Liver (tissue), 9 donors: Measurements from ENCODE around the gene MELTF. TPM values are rescaled to one million over a fixed set of nuclear protein-coding genes. Genes with fewer than 3 reads are reported as not detected.
A peak's percentile ranks its signal among the peaks of the same experiment; 100 is the strongest.

Experiments used
- DNase-seq: peaks from one replicate; pipeline ENCODE4 v3.0.0-alpha.2; 2017; ENCODE audit warnings: low spot score
- H3K27ac ChIP-seq, 2 donors: one replicate each; pipeline ENCODE4 v1.7.0; 2013; ENCODE audit warnings: inconsistent platforms in 2 of 2, low read length in 2 of 2, control low read depth in 1 of 2, low read depth in 1 of 2, mild to moderate bottlenecking in 1 of 2
- H3K27me3 ChIP-seq, 4 donors: one replicate each; pipeline versions ENCODE4 v1.6.1 to v1.7.0; 2013; ENCODE audit warnings: low read length in 3 of 4, inconsistent platforms in 1 of 4, mild to moderate bottlenecking in 1 of 4, moderate library complexity in 1 of 4; ENCODE audit not compliant: control insufficient read depth in 4 of 4, insufficient read depth in 4 of 4
- H3K36me3 ChIP-seq, 4 donors: one replicate each; pipeline versions ENCODE4 v1.6.1 to v1.7.0; 2013; ENCODE audit warnings: low read length in 3 of 4, mild to moderate bottlenecking in 3 of 4, low read depth in 1 of 4, moderate library complexity in 1 of 4; ENCODE audit not compliant: control insufficient read depth in 4 of 4, insufficient read depth in 3 of 4
- H3K4me1 ChIP-seq, 4 donors: one replicate each; pipeline versions ENCODE4 v1.6.1 to v1.7.0; 2013; ENCODE audit warnings: low read length in 3 of 4, mild to moderate bottlenecking in 3 of 4, moderate library complexity in 1 of 4; ENCODE audit not compliant: control insufficient read depth in 4 of 4, insufficient read depth in 4 of 4
- H3K4me3 ChIP-seq, 3 donors: one replicate each; pipeline versions ENCODE4 v1.6.1 to v1.7.0; 2013; ENCODE audit warnings: low read length in 3 of 3, control low read depth in 1 of 3, low read depth in 1 of 3, mild to moderate bottlenecking in 1 of 3
- H3K9ac ChIP-seq, 2 donors: one replicate each; pipeline ENCODE4 v1.7.0; 2013; ENCODE audit warnings: low read length in 2 of 2, mild to moderate bottlenecking in 2 of 2, moderate library complexity in 2 of 2, control low read depth in 1 of 2, low read depth in 1 of 2
- H3K9me3 ChIP-seq, 4 donors: one replicate each; pipeline versions ENCODE4 v1.6.1 to v1.7.0; 2013; ENCODE audit warnings: low read length in 3 of 4; ENCODE audit not compliant: control insufficient read depth in 4 of 4
- FOXA1 ChIP-seq: IDR thresholded peaks from 2 replicates; pipeline ENCODE4 v1.6.1; 2016; ENCODE audit warnings: antibody characterized with exemption
- FOXA2 ChIP-seq: IDR thresholded peaks from 2 replicates; pipeline ENCODE4 v1.6.1; 2016; ENCODE audit warnings: antibody characterized with exemption
- GABPA ChIP-seq, 2 donors: IDR thresholded peaks in 1 of 2; conservative IDR thresholded peaks in 1 of 2; 2 replicates each; pipeline ENCODE4 v1.6.1; 2016; ENCODE audit warnings: antibody characterized with exemption in 2 of 2, mild to moderate bottlenecking in 1 of 2, moderate library complexity in 1 of 2
- HNF4A ChIP-seq, 2 donors: conservative IDR thresholded peaks; 2 replicates each; pipeline ENCODE4 v1.6.1; 2016; ENCODE audit warnings: antibody characterized with exemption in 2 of 2, mild to moderate bottlenecking in 2 of 2
- HNF4G ChIP-seq: IDR thresholded peaks from 2 replicates; pipeline ENCODE4 v1.6.1; 2016; ENCODE audit warnings: antibody characterized with exemption
- JUND ChIP-seq, 2 donors: IDR thresholded peaks; 2 replicates each; pipeline ENCODE4 v1.6.1; 2016; ENCODE audit warnings: antibody characterized with exemption in 2 of 2
- NR2F2 ChIP-seq: IDR thresholded peaks from 2 replicates; pipeline ENCODE4 v1.6.1; 2016; ENCODE audit warnings: antibody characterized with exemption
- RAD21 ChIP-seq, 2 donors: IDR thresholded peaks; 2 replicates each; pipeline ENCODE4 v1.6.1; 2016; ENCODE audit warnings: antibody characterized with exemption in 2 of 2, mild to moderate bottlenecking in 2 of 2
- RXRA ChIP-seq, 2 donors: IDR thresholded peaks; 2 replicates each; pipeline ENCODE4 v1.6.1; 2017 to 2018; ENCODE audit warnings: antibody characterized with exemption in 2 of 2, mild to moderate bottlenecking in 1 of 2
- SP1 ChIP-seq: IDR thresholded peaks from 2 replicates; pipeline ENCODE4 v1.6.1; 2018; ENCODE audit warnings: antibody characterized with exemption, mild to moderate bottlenecking
- TAF1 ChIP-seq: conservative IDR thresholded peaks from 2 replicates; pipeline ENCODE4 v1.6.1; 2016; ENCODE audit warnings: antibody characterized with exemption, mild to moderate bottlenecking
- YY1 ChIP-seq: IDR thresholded peaks from 2 replicates; pipeline ENCODE4 v1.6.1; 2016; ENCODE audit warnings: antibody characterized with exemption, mild to moderate bottlenecking
- WGBS: extraction: QIAGEN DNeasy Blood & Tissue Kit; methylation state at CpG from one replicate; pipeline ENCODE4 v1.1.7; 2013; 5-methylcytosine and 5-hydroxymethylcytosine counted together
- polyA plus RNA-seq, 2 donors: library from polyadenylated mRNA; stranded (reverse) in 1 of 2; unstranded in 1 of 2; fragments of 200-250 nt in 1 of 2; fragments of >200 nt in 1 of 2; fragmentation: Nextera tagmentation in 1 of 2; extraction: Ambion mirVana in 1 of 2; gene quantifications; one replicate each; pipeline versions ENCODE4 v1.2.1 to v1.2.3, GENCODE V29; 2013 to 2015
- total RNA-seq, 2 donors: library from RNA; depleted of rRNA; stranded (reverse); fragments of >200 nt; gene quantifications; one replicate each; pipeline ENCODE4 v1.2.3, GENCODE V29; 2014
- TF ChIP-seq, protein P1 (sequence below): IDR thresholded peaks from 2 replicates; pipeline ENCODE4 v1.6.1; 2016; ENCODE audit warnings: antibody characterized with exemption
- TF ChIP-seq, protein P2 (sequence below): IDR thresholded peaks from 2 replicates; pipeline ENCODE4 v1.6.1; 2016; ENCODE audit warnings: antibody characterized with exemption, mild to moderate bottlenecking
- TF ChIP-seq, protein P3 (sequence below): IDR thresholded peaks from 2 replicates; pipeline ENCODE4 v1.6.1; 2016; ENCODE audit warnings: antibody characterized with exemption
- TF ChIP-seq, protein P4 (sequence below): IDR thresholded peaks from 2 replicates; pipeline ENCODE4 v1.6.1; 2016; ENCODE audit warnings: antibody characterized with exemption
- TF ChIP-seq, protein P5 (sequence below): fragments of 150-350 bp; IDR thresholded peaks from 2 replicates; pipeline ENCODE4 v1.5.1; 2017; ENCODE audit warnings: improper control_type of control experiment, low read depth, low read length; ENCODE audit not compliant: missing input control
- donor health status: healthy.
- donor health status: healthy.
- donor health status: healthy.
- donor health status: healthy.
- donor health status: healthy.

The MELTF gene
- total and polyA plus RNA-seq, 4 donors: 0.14 to 1.2 (median 1.0) TPM

DNA sequence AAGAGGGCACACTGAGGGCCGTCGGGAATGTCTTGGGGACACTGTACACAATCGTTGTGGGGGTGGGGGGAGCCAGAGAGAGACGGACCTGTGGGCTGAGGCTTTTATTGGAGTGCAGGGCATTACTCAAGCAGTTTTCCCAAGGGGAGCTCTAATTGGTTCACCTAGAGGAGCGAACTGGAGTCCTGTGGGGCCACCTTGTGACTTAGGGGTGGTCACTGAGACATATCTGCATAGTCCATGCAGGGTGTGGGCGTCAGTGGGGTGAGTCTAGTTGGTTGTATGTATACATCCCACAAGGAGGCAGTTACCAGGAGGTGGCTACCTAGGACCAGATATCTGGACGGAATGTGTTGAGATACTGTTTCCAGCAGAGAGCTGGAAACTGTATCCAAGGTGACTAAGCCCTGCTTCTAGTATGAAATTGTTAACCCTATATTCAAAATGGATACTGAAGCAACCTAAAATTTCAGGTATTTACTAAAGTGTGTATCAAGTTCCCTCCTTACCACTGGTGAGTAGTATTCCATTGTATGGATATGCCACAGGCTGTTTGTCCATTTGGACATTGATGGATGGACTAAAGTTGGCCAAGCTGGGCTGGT lies 58.4 kb downstream of the MELTF start:
- H3K9me3 ChIP-seq: no peaks in the 10 kb centered on the region
- TF ChIP-seq GABPA (IDR thresholded peaks at IDR 0.05 in 1 of 2, conservative IDR thresholded peaks at IDR 0.05 in 1 of 2): no peak
- no peak for TF ChIP-seq FOXA1
- TF ChIP-seq, protein P1, sequence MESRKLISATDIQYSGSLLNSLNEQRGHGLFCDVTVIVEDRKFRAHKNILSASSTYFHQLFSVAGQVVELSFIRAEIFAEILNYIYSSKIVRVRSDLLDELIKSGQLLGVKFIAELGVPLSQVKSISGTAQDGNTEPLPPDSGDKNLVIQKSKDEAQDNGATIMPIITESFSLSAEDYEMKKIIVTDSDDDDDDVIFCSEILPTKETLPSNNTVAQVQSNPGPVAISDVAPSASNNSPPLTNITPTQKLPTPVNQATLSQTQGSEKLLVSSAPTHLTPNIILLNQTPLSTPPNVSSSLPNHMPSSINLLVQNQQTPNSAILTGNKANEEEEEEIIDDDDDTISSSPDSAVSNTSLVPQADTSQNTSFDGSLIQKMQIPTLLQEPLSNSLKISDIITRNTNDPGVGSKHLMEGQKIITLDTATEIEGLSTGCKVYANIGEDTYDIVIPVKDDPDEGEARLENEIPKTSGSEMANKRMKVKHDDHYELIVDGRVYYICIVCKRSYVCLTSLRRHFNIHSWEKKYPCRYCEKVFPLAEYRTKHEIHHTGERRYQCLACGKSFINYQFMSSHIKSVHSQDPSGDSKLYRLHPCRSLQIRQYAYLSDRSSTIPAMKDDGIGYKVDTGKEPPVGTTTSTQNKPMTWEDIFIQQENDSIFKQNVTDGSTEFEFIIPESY: no peak
- no peak for TF ChIP-seq RAD21 (IDR thresholded peaks at IDR 0.05)
- TF ChIP-seq TAF1: no peak
- TF ChIP-seq HNF4A (conservative IDR thresholded peaks at IDR 0.05): no peak
- TF ChIP-seq HNF4G: no peak
- TF ChIP-seq JUND (IDR thresholded peaks at IDR 0.05): no peak
- TF ChIP-seq, protein P2, sequence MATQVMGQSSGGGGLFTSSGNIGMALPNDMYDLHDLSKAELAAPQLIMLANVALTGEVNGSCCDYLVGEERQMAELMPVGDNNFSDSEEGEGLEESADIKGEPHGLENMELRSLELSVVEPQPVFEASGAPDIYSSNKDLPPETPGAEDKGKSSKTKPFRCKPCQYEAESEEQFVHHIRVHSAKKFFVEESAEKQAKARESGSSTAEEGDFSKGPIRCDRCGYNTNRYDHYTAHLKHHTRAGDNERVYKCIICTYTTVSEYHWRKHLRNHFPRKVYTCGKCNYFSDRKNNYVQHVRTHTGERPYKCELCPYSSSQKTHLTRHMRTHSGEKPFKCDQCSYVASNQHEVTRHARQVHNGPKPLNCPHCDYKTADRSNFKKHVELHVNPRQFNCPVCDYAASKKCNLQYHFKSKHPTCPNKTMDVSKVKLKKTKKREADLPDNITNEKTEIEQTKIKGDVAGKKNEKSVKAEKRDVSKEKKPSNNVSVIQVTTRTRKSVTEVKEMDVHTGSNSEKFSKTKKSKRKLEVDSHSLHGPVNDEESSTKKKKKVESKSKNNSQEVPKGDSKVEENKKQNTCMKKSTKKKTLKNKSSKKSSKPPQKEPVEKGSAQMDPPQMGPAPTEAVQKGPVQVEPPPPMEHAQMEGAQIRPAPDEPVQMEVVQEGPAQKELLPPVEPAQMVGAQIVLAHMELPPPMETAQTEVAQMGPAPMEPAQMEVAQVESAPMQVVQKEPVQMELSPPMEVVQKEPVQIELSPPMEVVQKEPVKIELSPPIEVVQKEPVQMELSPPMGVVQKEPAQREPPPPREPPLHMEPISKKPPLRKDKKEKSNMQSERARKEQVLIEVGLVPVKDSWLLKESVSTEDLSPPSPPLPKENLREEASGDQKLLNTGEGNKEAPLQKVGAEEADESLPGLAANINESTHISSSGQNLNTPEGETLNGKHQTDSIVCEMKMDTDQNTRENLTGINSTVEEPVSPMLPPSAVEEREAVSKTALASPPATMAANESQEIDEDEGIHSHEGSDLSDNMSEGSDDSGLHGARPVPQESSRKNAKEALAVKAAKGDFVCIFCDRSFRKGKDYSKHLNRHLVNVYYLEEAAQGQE: no peak
- no peak for TF ChIP-seq NR2F2
- TF ChIP-seq YY1: no peak
- no peak for TF ChIP-seq SP1
- TF ChIP-seq, protein P3, sequence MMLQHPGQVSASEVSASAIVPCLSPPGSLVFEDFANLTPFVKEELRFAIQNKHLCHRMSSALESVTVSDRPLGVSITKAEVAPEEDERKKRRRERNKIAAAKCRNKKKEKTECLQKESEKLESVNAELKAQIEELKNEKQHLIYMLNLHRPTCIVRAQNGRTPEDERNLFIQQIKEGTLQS: no peak
- TF ChIP-seq, protein P4, sequence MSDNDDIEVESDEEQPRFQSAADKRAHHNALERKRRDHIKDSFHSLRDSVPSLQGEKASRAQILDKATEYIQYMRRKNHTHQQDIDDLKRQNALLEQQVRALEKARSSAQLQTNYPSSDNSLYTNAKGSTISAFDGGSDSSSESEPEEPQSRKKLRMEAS: no peak
- no peak for TF ChIP-seq FOXA2
- no peaks in the 10 kb centered on the region for H3K27me3 ChIP-seq
- no peak overlapping the region for H3K27ac ChIP-seq
- H3K9ac ChIP-seq: no peak overlapping the region
- H3K36me3 ChIP-seq: no peaks in the 10 kb centered on the region
- no peak overlapping the region for H3K4me3 ChIP-seq
- peak; percentile 67 for DNase-seq
- peaks cover 0 to 16% (median 10%) of the 10 kb centered on the region in 4 donors for H3K4me1 ChIP-seq
- WGBS: 87% methylated on average over 7 of the region's 7 CpGs

DNA sequence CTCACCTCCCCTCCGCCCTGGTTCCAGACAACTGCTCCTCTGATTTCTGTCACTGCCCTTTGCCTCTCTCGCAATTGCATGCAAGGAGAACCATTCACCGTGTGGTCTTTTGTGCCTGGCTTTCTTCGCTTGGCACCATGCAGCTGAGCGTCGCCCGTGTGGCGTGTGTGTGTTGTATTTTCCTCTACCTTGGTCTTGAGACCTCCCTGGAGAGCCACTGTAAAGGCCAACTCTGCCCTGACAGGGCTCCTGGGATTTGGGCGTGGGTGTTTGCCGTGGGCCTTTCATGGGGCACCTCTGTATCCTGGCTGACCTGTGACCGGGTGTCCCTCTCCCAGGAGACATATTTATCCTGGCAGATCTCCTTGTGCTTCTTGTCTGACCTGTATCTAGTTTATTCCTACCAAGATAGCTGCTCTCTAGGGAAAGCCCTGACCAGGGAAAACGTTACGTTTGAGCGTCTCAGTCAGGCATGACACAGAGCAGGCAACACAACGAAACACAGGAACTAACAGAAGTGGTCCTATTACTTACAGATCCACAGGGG lies 59.0 kb downstream of the MELTF start:
- DNase-seq: no peak
- peaks cover 0 to 16% (median 10%) of the 10 kb centered on the region in 4 donors for H3K4me1 ChIP-seq
- WGBS: 84% methylated on average over 15 of the region's 15 CpGs
- no peaks in the 10 kb centered on the region for H3K9me3 ChIP-seq
- H3K4me3 ChIP-seq: no peak overlapping the region
- H3K27ac ChIP-seq: no peak overlapping the region
- no peaks in the 10 kb centered on the region for H3K27me3 ChIP-seq
- H3K36me3 ChIP-seq: no peaks in the 10 kb centered on the region
- H3K9ac ChIP-seq: no peak overlapping the region
- TF ChIP-seq RXRA (IDR thresholded peaks at IDR 0.05): no peak
- no peak for TF ChIP-seq FOXA2
- TF ChIP-seq, protein P2: no peak
- no peak for TF ChIP-seq FOXA1
- no peak for TF ChIP-seq HNF4A (conservative IDR thresholded peaks at IDR 0.05)
- no peak for TF ChIP-seq TAF1
- TF ChIP-seq, protein P3: no peak
- TF ChIP-seq, protein P4: no peak
- TF ChIP-seq, protein P5, sequence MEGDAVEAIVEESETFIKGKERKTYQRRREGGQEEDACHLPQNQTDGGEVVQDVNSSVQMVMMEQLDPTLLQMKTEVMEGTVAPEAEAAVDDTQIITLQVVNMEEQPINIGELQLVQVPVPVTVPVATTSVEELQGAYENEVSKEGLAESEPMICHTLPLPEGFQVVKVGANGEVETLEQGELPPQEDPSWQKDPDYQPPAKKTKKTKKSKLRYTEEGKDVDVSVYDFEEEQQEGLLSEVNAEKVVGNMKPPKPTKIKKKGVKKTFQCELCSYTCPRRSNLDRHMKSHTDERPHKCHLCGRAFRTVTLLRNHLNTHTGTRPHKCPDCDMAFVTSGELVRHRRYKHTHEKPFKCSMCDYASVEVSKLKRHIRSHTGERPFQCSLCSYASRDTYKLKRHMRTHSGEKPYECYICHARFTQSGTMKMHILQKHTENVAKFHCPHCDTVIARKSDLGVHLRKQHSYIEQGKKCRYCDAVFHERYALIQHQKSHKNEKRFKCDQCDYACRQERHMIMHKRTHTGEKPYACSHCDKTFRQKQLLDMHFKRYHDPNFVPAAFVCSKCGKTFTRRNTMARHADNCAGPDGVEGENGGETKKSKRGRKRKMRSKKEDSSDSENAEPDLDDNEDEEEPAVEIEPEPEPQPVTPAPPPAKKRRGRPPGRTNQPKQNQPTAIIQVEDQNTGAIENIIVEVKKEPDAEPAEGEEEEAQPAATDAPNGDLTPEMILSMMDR: no peak
